HepG2 (cell line): ENCODE measurements around the gene CCT7. TPM values are rescaled to one million over a fixed set of nuclear protein-coding genes. Genes with fewer than 3 reads are reported as not detected.

ENCODE experiments used
- BCLAF1 ChIP-seq: fragments of 450-650 bp; IDR thresholded peaks from 2 replicates; pipeline ENCODE4 v1.6.1; 2017; ENCODE audit warnings: mild to moderate bottlenecking
- DZIP1 ChIP-seq: sonication (generic); formaldehyde crosslinking; IDR thresholded peaks from 2 replicates; pipeline ENCODE4 v1.5.0; 2020; ENCODE audit warnings: mild to moderate bottlenecking, missing genetic modification reagents
- GFI1 ChIP-seq: sonication (generic); formaldehyde crosslinking; IDR thresholded peaks from 2 replicates; pipeline ENCODE4 v1.5.0; 2020; ENCODE audit warnings: missing genetic modification reagents, mild to moderate bottlenecking, borderline replicate concordance
- HDAC6 ChIP-seq: fragments of 200-600 bp; sonication (generic); IDR thresholded peaks from 2 replicates; pipeline ENCODE4 v1.7.0; 2017; ENCODE audit warnings: mild to moderate bottlenecking, antibody characterized with exemption, low read length, low read depth
- KLF9 ChIP-seq: IDR thresholded peaks from 2 replicates; pipeline ENCODE4 v1.6.1; 2016; ENCODE audit warnings: low read depth
- MEF2D ChIP-seq: sonication (generic); formaldehyde crosslinking; IDR thresholded peaks from 2 replicates; pipeline ENCODE4 v1.5.1; 2020; ENCODE audit warnings: mild to moderate bottlenecking, missing genetic modification reagents
- MTF2 ChIP-seq: sonication (generic); formaldehyde crosslinking; IDR thresholded peaks from 2 replicates; pipeline ENCODE4 v1.5.0; 2020; ENCODE audit warnings: missing genetic modification reagents, borderline replicate concordance
- PHF8 ChIP-seq: sonication (generic); formaldehyde crosslinking; IDR thresholded peaks from 2 replicates; pipeline ENCODE4 v1.5.0; 2020; ENCODE audit warnings: missing genetic modification reagents
- SAP130 ChIP-seq: IDR thresholded peaks from 2 replicates; pipeline ENCODE4 v1.6.1; 2016; ENCODE audit warnings: low read depth
- TAF1 ChIP-seq: sonication (generic); formaldehyde crosslinking; IDR thresholded peaks from 2 replicates; pipeline ENCODE4 v1.4.0; 2020; ENCODE audit warnings: missing genetic modification reagents
- TP53 ChIP-seq: sonication (generic); formaldehyde crosslinking; conservative IDR thresholded peaks from 2 replicates; pipeline ENCODE4 v1.4.0; 2020; ENCODE audit warnings: missing genetic modification reagents
- ZNF256 ChIP-seq: sonication (generic); formaldehyde crosslinking; conservative IDR thresholded peaks from 2 replicates; pipeline ENCODE4 v1.4.0; 2020; ENCODE audit warnings: missing genetic modification reagents
- ZNF280B ChIP-seq: sonication (generic); formaldehyde crosslinking; IDR thresholded peaks from 2 replicates; pipeline ENCODE4 v1.5.0; 2020; ENCODE audit warnings: missing genetic modification reagents, mild to moderate bottlenecking, borderline replicate concordance
- ZNF331 ChIP-seq: sonication (generic); formaldehyde crosslinking; IDR thresholded peaks from 2 replicates; pipeline ENCODE4 v1.4.0; 2020; ENCODE audit warnings: missing genetic modification reagents
- ZNF343 ChIP-seq: sonication (generic); formaldehyde crosslinking; IDR thresholded peaks from 2 replicates; pipeline ENCODE4 v1.4.0; 2020; ENCODE audit warnings: mild to moderate bottlenecking, missing genetic modification reagents
- ZNF441 ChIP-seq: sonication (generic); formaldehyde crosslinking; IDR thresholded peaks from 2 replicates; pipeline ENCODE4 v1.7.0; 2021; ENCODE audit warnings: missing genetic modification reagents, borderline replicate concordance
- ZNF639 ChIP-seq: conservative IDR thresholded peaks from 2 replicates; pipeline ENCODE4 v1.6.1; 2018; ENCODE audit warnings: missing genetic modification reagents
- ZXDC ChIP-seq: sonication (generic); formaldehyde crosslinking; IDR thresholded peaks from 2 replicates; pipeline ENCODE4 v1.5.0; 2020; ENCODE audit warnings: mild to moderate bottlenecking, missing genetic modification reagents
- polyA plus RNA-seq, 8 experiments: library from polyadenylated mRNA; depleted of rRNA in 3 of 8; stranded (reverse) in 7 of 8; unstranded in 1 of 8; fragments of >200 nt; fragmentation: Illumina TruSeq in 4 of 8; extraction: Trizol in 4 of 8; gene quantifications; 2 replicates each; pipeline versions ENCODE4 v1.2.1 to v1.2.3, GENCODE V29; 2011 to 2016; ENCODE audit warnings: low read depth in 4 of 8, missing spikeins in 1 of 8, mixed read lengths in 1 of 8; ENCODE audit not compliant: insufficient read depth in 1 of 8
- total RNA-seq, 5 experiments: library from RNA; depleted of rRNA; stranded (reverse); fragments of >200 nt; fragmentation: Illumina TruSeq; extraction: Trizol; gene quantifications; 2 replicates each; pipeline ENCODE4 v1.2.3, GENCODE V29; 2016; ENCODE audit warnings: low read depth in 1 of 5

CCT7 gene
- total and polyA plus RNA-seq, 2 of the 13 experiments (the other 11 are each of a cell fraction or from before 2014, with no cell fraction given), result 347 to 517 TPM

- TF ChIP-seq ZNF639 (CRISPR knock-in tag) (0 out of 2 replicates have a peak, but pooled peaks have one; percentile 72), DZIP1 (CRISPR knock-in tag) (no peak; the same call in 1 of the 2 replicates), PHF8 (no peak; the same call in 1 of the 2 replicates), KLF9 (CRISPR knock-in tag) (peak; percentile 78; the same call in 1 of the 2 replicates), ZXDC (0 out of 2 replicates have a peak, but pooled peaks have one; percentile 63), ZNF280B (no peak; the same call in 1 of the 2 replicates), ZNF441 (peak; percentile 81), SAP130 (CRISPR knock-in tag) (peak; percentile 100), TAF1 (no peak; the same call in 1 of the 2 replicates), TP53 (CRISPR knock-in tag) (no peak), ZNF343 (CRISPR knock-in tag) (no peak; the same call in none of the 2 replicates), BCLAF1 (no peak), HDAC6 (no peak), GFI1 (CRISPR knock-in tag) (no peak), MEF2D (CRISPR knock-in tag) (no peak; the same call in 1 of the 2 replicates), MTF2 (CRISPR knock-in tag) (peak; percentile 81; the same call in 1 of the 2 replicates), ZNF256 (CRISPR knock-in tag) (no peak), ZNF331 (peak; percentile 71)
These were observed 765 bp upstream of the CCT7 start, which contains the start of gene PRADC1 (continued) for GRCh38 chr2:73233154-73233931.
